SK-N-SH (cell line): Measurements from ENCODE around the gene KDM6B.

Experiments used
- ELF1 ChIP-seq: IDR thresholded peaks from 2 replicates; pipeline ENCODE4 v1.4.0; 2012
- EP300 ChIP-seq, 2 experiments: IDR thresholded peaks; 2 replicates each; pipeline versions ENCODE4 v1.4.0 to v1.6.1; 2012; ENCODE audit warnings: borderline replicate concordance in 1 of 2, low read depth in 1 of 2, low read length in 1 of 2
- POLR2AphosphoS5 ChIP-seq: IDR thresholded peaks from 2 replicates; pipeline ENCODE4 v1.6.1; 2012; ENCODE audit warnings: low read depth, low read length
- TF ChIP-seq, protein P1 (sequence below): IDR thresholded peaks from 2 replicates; pipeline ENCODE4 v1.4.0; 2012; ENCODE audit warnings: low read depth
- TF ChIP-seq, protein P2 (sequence below): IDR thresholded peaks from 2 replicates; pipeline ENCODE4 v1.6.1; 2012; ENCODE audit warnings: mild to moderate bottlenecking, low read depth, low read length, moderate library complexity

- TF ChIP-seq, protein P1, sequence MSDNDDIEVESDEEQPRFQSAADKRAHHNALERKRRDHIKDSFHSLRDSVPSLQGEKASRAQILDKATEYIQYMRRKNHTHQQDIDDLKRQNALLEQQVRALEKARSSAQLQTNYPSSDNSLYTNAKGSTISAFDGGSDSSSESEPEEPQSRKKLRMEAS = no peak
- TF ChIP-seq EP300 (IDR thresholded peaks at IDR 0.05; ENCODE audit: borderline replicate concordance in 1 of 2, low read depth in 1 of 2, low read length in 1 of 2) (no peak), ELF1 (no peak), POLR2AphosphoS5 (no peak)
- TF ChIP-seq, protein P2, sequence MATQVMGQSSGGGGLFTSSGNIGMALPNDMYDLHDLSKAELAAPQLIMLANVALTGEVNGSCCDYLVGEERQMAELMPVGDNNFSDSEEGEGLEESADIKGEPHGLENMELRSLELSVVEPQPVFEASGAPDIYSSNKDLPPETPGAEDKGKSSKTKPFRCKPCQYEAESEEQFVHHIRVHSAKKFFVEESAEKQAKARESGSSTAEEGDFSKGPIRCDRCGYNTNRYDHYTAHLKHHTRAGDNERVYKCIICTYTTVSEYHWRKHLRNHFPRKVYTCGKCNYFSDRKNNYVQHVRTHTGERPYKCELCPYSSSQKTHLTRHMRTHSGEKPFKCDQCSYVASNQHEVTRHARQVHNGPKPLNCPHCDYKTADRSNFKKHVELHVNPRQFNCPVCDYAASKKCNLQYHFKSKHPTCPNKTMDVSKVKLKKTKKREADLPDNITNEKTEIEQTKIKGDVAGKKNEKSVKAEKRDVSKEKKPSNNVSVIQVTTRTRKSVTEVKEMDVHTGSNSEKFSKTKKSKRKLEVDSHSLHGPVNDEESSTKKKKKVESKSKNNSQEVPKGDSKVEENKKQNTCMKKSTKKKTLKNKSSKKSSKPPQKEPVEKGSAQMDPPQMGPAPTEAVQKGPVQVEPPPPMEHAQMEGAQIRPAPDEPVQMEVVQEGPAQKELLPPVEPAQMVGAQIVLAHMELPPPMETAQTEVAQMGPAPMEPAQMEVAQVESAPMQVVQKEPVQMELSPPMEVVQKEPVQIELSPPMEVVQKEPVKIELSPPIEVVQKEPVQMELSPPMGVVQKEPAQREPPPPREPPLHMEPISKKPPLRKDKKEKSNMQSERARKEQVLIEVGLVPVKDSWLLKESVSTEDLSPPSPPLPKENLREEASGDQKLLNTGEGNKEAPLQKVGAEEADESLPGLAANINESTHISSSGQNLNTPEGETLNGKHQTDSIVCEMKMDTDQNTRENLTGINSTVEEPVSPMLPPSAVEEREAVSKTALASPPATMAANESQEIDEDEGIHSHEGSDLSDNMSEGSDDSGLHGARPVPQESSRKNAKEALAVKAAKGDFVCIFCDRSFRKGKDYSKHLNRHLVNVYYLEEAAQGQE = no peak
These were observed 15.0 kb upstream of the KDM6B start for GRCh38 chr17:7818746-7819645.
